GM15510 (cell line): Measurements from ENCODE around the gene CPEB1.

Experiments used
- POLR2A ChIP-seq: IDR thresholded peaks from 3 replicates; pipeline ENCODE4 v1.6.1; 2011; ENCODE audit warnings: borderline replicate concordance; ENCODE audit not compliant: insufficient read length; ENCODE audit errors: extremely low read depth

Gene CPEB1

GRCh38 chr15:82569834-82570233, 77.3 kb downstream of the CPEB1 start:
- TF ChIP-seq POLR2A = no peak

DNA sequence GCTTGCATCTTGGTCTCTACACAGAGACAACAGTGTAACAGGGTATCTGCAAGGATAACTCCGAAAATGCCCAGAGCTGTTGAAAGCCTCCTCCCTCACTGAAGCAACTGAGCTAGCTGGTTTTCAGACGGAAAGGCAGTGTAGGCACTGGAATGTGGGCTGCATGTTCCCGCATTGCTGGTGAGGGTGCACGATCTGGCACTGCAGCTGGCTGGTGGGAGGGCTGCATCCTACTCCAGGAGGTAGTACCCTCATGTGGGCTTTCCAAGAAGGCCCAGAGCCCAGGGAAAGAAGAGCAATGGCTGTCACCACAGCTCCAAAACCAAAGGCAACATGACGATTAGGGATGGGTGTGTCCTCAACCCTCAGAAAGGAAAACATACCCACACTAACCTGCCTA, 78.2 kb downstream of the CPEB1 start:
- TF ChIP-seq POLR2A = no peak

GRCh38 chr15:82567661-82568060, 79.5 kb downstream of the CPEB1 start:
- no peak for TF ChIP-seq POLR2A

GRCh38 chr15:82566690-82567089, 80.5 kb downstream of the CPEB1 start:
- TF ChIP-seq POLR2A = no peak

DNA sequence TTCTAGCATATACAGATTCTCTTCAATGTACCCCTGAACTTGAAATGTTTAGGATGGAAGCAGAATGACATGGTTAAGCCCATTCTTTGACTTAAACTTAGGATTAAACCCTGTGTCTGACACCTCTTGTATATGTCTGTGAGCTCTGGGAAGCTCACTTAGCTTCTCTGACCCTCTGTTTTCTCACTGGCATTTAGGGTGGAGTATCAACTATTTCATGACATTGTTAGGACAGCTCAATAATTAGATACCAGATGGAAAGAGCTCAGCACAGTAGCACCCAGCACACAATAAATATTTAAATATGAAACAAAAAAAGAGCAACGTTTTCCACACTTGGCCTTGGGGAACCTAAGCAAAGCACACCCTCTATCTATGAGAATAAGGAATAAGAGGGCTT, 88.7 kb downstream of the CPEB1 start:
- TF ChIP-seq POLR2A = no peak

DNA sequence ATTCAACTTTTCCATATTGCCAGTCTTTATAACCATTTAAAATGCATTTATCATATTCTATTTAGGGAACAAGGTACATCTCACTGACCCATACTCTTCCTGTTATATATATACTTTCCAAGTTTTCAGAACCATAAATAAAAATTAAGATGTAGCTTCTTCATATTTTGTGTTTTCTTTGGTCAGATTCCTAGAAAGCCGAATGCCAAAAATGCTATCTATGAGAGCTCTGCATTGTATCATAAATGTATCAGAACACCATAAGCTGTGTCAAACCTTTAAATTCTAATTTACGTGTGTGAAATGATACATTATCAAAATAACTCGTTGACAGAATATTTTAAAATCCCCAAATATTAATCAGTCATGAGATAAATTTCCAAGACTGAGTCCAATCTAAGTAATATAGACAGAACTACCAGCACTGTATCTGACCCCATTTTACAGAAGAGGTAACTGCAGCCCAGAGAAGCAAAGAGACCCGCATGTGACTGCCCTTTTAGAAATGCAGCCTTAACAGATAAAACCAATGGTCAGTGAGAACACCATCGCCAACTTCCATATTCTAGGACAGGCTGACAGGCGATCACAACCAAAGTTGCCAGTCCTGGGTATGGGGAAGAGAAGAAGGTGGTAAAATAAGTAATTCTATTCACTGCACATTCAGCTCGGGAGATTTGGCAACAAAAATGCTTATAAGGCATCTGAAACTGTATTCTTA, 90.7 kb downstream of the CPEB1 start:
- TF ChIP-seq POLR2A = no peak

- TF ChIP-seq POLR2A = no peak
These were observed 92.3 kb downstream of the CPEB1 start for GRCh38 chr15:82554849-82555248.

DNA sequence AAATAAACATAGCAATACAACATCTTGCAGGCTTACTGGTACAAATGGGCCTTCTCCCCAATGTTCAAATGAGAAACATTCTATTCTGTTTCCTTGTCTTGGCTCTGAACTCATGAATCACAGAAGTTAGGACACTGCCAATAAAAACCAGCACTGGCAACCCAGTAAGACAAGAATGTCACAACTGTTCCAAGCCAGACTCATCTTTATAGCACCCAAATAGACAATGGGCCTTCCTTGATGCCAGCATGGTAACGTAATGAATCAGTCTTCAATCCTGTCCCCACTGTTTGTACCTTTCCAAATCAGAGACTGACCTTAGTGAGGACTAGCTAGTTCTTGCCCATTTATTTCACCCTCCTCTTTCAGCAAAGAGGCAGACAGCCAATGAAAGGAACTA, 92.8 kb downstream of the CPEB1 start:
- TF ChIP-seq POLR2A = no peak

- TF ChIP-seq POLR2A = no peak
These were observed 93.3 kb downstream of the CPEB1 start for GRCh38 chr15:82553846-82554245.

DNA sequence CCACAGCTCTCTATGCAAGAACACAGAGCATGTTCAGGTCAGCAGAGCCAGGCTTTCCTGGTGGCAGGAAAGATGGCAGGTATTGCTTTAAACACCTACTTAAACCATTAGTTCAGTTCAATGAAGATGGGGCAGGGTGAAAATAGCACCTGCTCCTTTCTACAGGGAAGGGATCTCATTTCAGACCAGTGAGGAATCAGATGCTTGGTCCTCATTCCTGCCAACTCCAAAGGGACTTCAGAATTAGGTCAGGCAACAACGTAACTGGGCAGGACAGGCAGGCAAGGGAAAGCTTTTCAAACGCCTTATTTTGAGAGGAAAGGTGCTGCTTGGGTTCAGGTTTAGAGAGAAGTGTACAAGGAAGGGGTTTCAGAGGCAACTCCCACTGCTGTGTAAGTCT, 94.3 kb downstream of the CPEB1 start:
- TF ChIP-seq POLR2A = no peak

GRCh38 chr15:82551646-82552247, 95.4 kb downstream of the CPEB1 start:
- no peak for TF ChIP-seq POLR2A

- TF ChIP-seq POLR2A = no peak
These were observed 97.9 kb downstream of the CPEB1 start for GRCh38 chr15:82549199-82549665.

- no peak for TF ChIP-seq POLR2A
These were observed 98.5 kb downstream of the CPEB1 start for GRCh38 chr15:82548700-82549099.

- no peak for TF ChIP-seq POLR2A
These were observed 101.7 kb downstream of the CPEB1 start for GRCh38 chr15:82545478-82545877.

GRCh38 chr15:82545002-82545401, 102.2 kb downstream of the CPEB1 start:
- no peak for TF ChIP-seq POLR2A

GRCh38 chr15:82544431-82544830, 102.7 kb downstream of the CPEB1 start:
- no peak for TF ChIP-seq POLR2A
